BJ (cell line): ENCODE data around the gene SLC44A5. TPM values are rescaled to one million over a fixed set of nuclear protein-coding genes. Genes with fewer than 3 reads are reported as not detected.

Source experiments
- CTCF ChIA-PET: fragments of 350-600 bp; formaldehyde crosslinking; extraction: SDS; loops from one replicate; lab custom pipeline; 2021; ENCODE audit warnings: antibody characterized with exemption, inconsistent platforms; lab: Yijun Ruan, JAX
- POLR2A ChIA-PET: fragments of 300-600 bp; sonication (Branson Sonifier 250); formaldehyde crosslinking; extraction: SDS; loops from one replicate; lab custom pipeline; 2021; ENCODE audit warnings: antibody characterized with exemption; lab: Charles Lee
- DNase-seq: peaks from one replicate; pipeline ENCODE4 v3.0.0-alpha.2; 2011; ENCODE audit warnings: low read depth
- H3K27me3 ChIP-seq: 2 replicates; pipeline ENCODE4 v1.6.0; 2011; ENCODE audit warnings: low read length; ENCODE audit not compliant: control insufficient read depth, insufficient read depth
- H3K36me3 ChIP-seq: 2 replicates; pipeline ENCODE4 v1.5.1; 2011; ENCODE audit warnings: low read length; ENCODE audit not compliant: control insufficient read depth, insufficient read depth
- H3K4me3 ChIP-seq: 2 replicates; pipeline ENCODE4 v1.5.1; 2011; ENCODE audit warnings: low read depth, mild to moderate bottlenecking, control low read depth, low read length
- polyA plus RNA-seq: library from polyadenylated mRNA; depleted of rRNA; stranded (reverse); fragments of >200 nt; gene quantifications from 2 replicates; pipeline ENCODE4 v1.2.3, GENCODE V29; 2011; rRNA removed
- small RNA-seq: library from RNA; depleted of rRNA; stranded (forward); fragments of <200 nt; gene quantifications from one replicate; pipeline ENCODE3, GENCODE V24; 2012; ENCODE audit warnings: low replicate concordance, low read depth; ENCODE audit not compliant: insufficient read length
- TF ChIP-seq, protein P1 (sequence below): IDR thresholded peaks from 2 replicates; pipeline ENCODE4 v1.5.1; 2011; ENCODE audit warnings: low read depth, mild to moderate bottlenecking, control low read depth, inconsistent platforms, low read length, moderate library complexity; ENCODE audit not compliant: insufficient read depth

Gene SLC44A5
- polyA plus RNA-seq, 1 experiment: 0.07 TPM

DNA sequence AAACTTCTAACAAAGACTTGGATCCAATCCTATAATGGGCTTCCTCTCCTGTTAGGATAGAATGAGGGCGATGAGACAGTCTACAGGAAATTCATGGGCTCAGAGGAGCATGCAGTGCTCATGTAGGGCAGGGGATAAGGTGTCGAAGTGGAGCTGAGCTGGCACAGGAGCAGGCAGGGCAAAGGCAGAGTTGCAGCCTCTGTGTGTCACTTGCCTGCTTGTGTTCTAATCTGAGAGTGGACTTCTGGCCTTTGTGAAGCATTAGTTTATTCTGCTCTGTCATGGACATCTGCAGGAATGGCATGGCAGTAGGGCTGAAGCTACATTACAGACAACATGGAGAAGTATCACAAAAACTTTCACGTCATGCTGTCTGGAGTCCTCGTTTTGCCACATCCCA is 444.1 kb downstream of the SLC44A5 start:
- ChIA-PET POLR2A (no interaction called here), CTCF (no interaction called here)
- Histone ChIP-seq H3K4me3 (no peak overlapping the region), H3K36me3 (no peaks in the 10 kb centered on the region), H3K27me3 (no peaks in the 10 kb centered on the region)
- DNase-seq: no peak
- TF ChIP-seq, protein P1, sequence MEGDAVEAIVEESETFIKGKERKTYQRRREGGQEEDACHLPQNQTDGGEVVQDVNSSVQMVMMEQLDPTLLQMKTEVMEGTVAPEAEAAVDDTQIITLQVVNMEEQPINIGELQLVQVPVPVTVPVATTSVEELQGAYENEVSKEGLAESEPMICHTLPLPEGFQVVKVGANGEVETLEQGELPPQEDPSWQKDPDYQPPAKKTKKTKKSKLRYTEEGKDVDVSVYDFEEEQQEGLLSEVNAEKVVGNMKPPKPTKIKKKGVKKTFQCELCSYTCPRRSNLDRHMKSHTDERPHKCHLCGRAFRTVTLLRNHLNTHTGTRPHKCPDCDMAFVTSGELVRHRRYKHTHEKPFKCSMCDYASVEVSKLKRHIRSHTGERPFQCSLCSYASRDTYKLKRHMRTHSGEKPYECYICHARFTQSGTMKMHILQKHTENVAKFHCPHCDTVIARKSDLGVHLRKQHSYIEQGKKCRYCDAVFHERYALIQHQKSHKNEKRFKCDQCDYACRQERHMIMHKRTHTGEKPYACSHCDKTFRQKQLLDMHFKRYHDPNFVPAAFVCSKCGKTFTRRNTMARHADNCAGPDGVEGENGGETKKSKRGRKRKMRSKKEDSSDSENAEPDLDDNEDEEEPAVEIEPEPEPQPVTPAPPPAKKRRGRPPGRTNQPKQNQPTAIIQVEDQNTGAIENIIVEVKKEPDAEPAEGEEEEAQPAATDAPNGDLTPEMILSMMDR: no peak

DNA sequence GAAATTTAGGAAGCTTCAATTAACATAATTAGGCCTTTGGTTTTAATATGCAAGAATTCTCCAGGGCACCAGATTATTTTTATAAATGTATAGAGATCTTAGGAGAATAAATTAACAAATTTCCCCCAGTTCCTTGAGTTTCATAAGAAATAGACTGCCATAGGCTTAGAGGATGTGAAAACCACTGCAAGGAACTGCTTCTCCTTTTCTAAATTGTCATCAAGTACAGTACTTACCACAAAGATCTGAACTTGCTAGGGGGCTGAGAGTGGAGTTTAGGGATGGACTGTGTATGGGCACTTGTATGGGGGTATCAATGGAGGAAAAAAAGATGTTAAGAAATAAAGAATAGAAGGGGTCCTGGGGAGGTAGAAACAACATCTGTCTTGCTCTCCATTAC is 445.6 kb downstream of the SLC44A5 start:
- CTCF ChIA-PET: no interaction called here
- POLR2A ChIA-PET: no interaction called here

DNA sequence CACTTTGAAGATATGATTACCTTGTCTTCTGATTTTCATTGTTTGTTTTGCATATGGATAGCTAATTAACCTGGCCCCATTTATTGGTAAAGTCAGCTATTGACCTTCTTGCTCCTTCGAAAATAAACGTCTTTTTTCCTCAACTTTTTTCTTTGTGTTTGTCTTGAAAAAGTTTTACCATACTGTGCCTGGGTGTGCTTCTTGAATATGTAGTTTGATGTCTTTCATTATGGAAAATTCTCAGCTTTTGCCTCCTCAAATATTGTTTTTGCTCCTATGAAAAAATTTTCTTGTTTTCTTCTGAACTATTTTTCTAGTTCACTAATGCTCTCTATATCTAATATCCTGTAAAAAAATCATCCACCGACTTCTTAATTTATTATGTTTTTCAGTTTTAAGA is 451.8 kb downstream of the SLC44A5 start:
- ChIA-PET CTCF (no interaction called here), POLR2A (no interaction called here)
- TF ChIP-seq, protein P1: no peak
- no peak overlapping the region for H3K4me3 ChIP-seq
- no peaks in the 10 kb centered on the region for H3K27me3 ChIP-seq
- no peak for DNase-seq
- no peaks in the 10 kb centered on the region for H3K36me3 ChIP-seq

More for the DNA sequence above, 445.6 kb downstream of the SLC44A5 start:
- Histone ChIP-seq H3K36me3 (no peaks in the 10 kb centered on the region), H3K4me3 (no peak overlapping the region), H3K27me3 (no peaks in the 10 kb centered on the region)
- TF ChIP-seq, protein P1: no peak
- no peak for DNase-seq

Small RNA genes lying within 50 kb of the gene (small RNA-seq; reads per million reads assigned to genes)
- gene RNU6-503P (not detected), gene RNU6-622P (not detected)

Other genes with a start within 250 kb of the SLC44A5 start
- 17.0 and 30.7 TPM in 2 replicates for gene ACADM, start 113.6 kb upstream of the SLC44A5 start, polyA plus RNA-seq
- 29.4 and 87.8 TPM in 2 replicates for gene RABGGTB, start 175.1 kb upstream of the SLC44A5 start, polyA plus RNA-seq
- 0.04 and 0.05 TPM in 2 replicates for gene MSH4, start 185.8 kb upstream of the SLC44A5 start, polyA plus RNA-seq